Heart left ventricle (tissue), 16 donors: Measurements from ENCODE around the gene RET. TPM values are rescaled to one million over a fixed set of nuclear protein-coding genes. Genes with fewer than 3 reads are reported as not detected.

Experiments
- ATAC-seq, 4 donors: fragments of 200-7000 bp; cut with Tn5 transposase; one replicate each; pipeline ENCODE4 v1.9.1; 2020 to 2022; ENCODE audit warnings: moderate library complexity in 4 of 4, mild to moderate bottlenecking in 3 of 4, moderate number of reproducible peaks in 1 of 4
- DNase-seq, 5 donors: peaks; one replicate each; pipeline ENCODE4 v3.0.0-alpha.2; 2020
- H3K27ac ChIP-seq, 12 donors: fragments of 200-600 bp; sonication (generic) in 4 of 12; one replicate each; pipeline versions ENCODE4 v1.5.0 to v1.8.0; 2016 to 2022; ENCODE audit warnings: mild to moderate bottlenecking in 2 of 12
- H3K27me3 ChIP-seq, 9 donors: fragments of 200-600 bp; sonication (generic) in 2 of 9; one replicate each; pipeline versions ENCODE4 v1.5.1 to v1.8.0; 2016 to 2022; ENCODE audit warnings: mild to moderate bottlenecking in 3 of 9
- H3K36me3 ChIP-seq, 9 donors: fragments of 200-600 bp; sonication (generic) in 2 of 9; one replicate each; pipeline versions ENCODE4 v1.5.0 to v1.8.0; 2018 to 2022; ENCODE audit warnings: mild to moderate bottlenecking in 2 of 9
- H3K4me1 ChIP-seq, 12 donors: fragments of 200-600 bp; sonication (generic) in 4 of 12; one replicate each; pipeline versions ENCODE4 v1.5.0 to v1.8.0; 2016 to 2022; ENCODE audit warnings: mild to moderate bottlenecking in 3 of 12
- H3K4me3 ChIP-seq, 12 donors: fragments of 200-600 bp; sonication (generic) in 4 of 12; one replicate each; pipeline versions ENCODE4 v1.5.0 to v1.8.0; 2017 to 2022; ENCODE audit warnings: mild to moderate bottlenecking in 9 of 12, moderate library complexity in 4 of 12
- H3K9me3 ChIP-seq, 12 donors: fragments of 200-600 bp; sonication (generic) in 4 of 12; one replicate each; pipeline versions ENCODE4 v1.5.0 to v1.8.0; 2016 to 2022; ENCODE audit warnings: mild to moderate bottlenecking in 1 of 12
- CTCF ChIP-seq, 12 donors: fragments of 200-600 bp; sonication (generic) in 4 of 12; IDR thresholded peaks; one replicate each; pipeline versions ENCODE4 v1.5.0 to v1.8.0; 2018 to 2022; ENCODE audit warnings: antibody characterized with exemption in 12 of 12, mild to moderate bottlenecking in 5 of 12
- POLR2A ChIP-seq, 2 donors: fragments of 450-650 bp; IDR thresholded peaks; one replicate each; pipeline ENCODE4 v1.6.1; 2017; ENCODE audit warnings: antibody characterized with exemption in 2 of 2, mild to moderate bottlenecking in 2 of 2, moderate library complexity in 2 of 2
- WGBS, 4 donors: extraction: QIAGEN DNeasy Blood & Tissue Kit in 2 of 4; methylation state at CpG; one replicate each; pipeline versions ENCODE4 v1.1.5 to v1.1.7; 2013 to 2018; 5-methylcytosine and 5-hydroxymethylcytosine counted together
- intact Hi-C, 10 donors: fragments of 100-400 bp; cut with DNase I; formaldehyde crosslinking; loops; one replicate each; pipeline versions ENCODE4 v1.11.1 to v1.14.2; 2022
- polyA plus RNA-seq, 2 donors: library from polyadenylated mRNA; stranded (reverse); fragments of 200-250 nt; gene quantifications; one replicate each; pipeline ENCODE4 v1.2.3, GENCODE V29; 2013
- total RNA-seq, 9 donors: library from RNA; depleted of rRNA in 2 of 9; stranded (reverse); fragments of >200 nt in 2 of 9; fragmentation: NEBNext Ultra II Directional in 3 of 9; extraction: Animal tissue kit (Norgen Biotek cat#: 25700) in 3 of 9; gene quantifications; one replicate each; pipeline versions ENCODE4 v1.1.0 to v1.2.4, GENCODE V29; 2016 to 2023
- donor health status: ischemic (EF 13 %, LVEDD 7.1; RV severe dilation, severe dysfunction).
- donor health status: healthy with polysubstance abuse.
- donor health status: DM: no; HTN: yes; CAD: no.
- donor health status: DM: no; HTN: no; CAD: no.
- donor health status: ischemic (EF 25% LVEDD 6.9; RV normal size, moderate dysfunction).
- donor health status: ischemic (EF 25% LVEDD 5.7; RV mildly dilated, moderate dysfunction).
- donor health status: healthy.
- donor health status: DM: yes; HTN: yes; CAD: no.
- donor health status: ischemic (EF 35%, LVEDD 5.7; RV mildly dilated, moderate dysfunction).
- donor health status: nonischemic (EF 11% LVEDD 7.7; RV severe dilation, severe dysfunction).
- donor health status: DM: yes; HTN: yes; CAD: no.
- donor health status: PGD.
- donor health status: ischemic (EF 29% LVEDD 5.4; RV normal size, mild dysfunction).
- donor health status: nonischemic (EF 23%, LVEDD 6.1; RV moderate dilation, normal function).

The RET gene
- total and polyA plus RNA-seq, 11 donors: 0.12 to 3.3 (median 0.66) TPM

DNA sequence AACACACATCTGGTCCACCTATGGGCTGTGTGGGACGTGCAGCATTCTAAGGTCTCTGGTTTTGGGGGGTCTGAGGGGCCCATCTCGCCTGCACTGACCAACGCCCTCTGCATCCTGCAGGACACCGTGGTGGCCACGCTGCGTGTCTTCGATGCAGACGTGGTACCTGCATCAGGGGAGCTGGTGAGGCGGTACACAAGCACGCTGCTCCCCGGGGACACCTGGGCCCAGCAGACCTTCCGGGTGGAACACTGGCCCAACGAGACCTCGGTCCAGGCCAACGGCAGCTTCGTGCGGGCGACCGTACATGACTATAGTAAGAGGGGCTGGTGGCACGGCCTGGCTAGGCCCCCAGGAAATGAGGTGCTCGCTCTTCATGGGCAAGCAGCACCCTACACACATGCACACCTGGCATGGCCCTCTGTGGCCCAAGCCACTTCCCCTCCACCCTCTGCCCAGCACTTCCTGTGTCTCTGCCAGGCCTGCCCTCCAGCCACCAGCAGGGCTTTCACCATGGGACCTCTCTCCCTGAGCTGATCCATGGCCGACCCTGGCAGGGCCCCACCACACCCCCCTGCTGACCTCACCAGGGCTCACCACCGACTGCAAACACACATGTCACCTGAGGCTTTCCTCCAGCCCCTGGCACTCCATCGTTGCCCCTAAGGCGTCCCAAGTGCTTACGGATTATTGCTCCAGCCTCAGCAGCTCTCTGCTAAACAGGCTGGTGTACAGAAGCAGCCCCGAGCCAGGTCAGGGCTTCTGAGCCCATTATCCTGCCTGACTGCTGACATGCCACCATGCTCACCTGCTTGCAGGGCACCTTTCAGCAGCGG is 29.6 kb downstream of the RET start:
- WGBS, 4 donors: 89 to 92% (median 90%) methylated on average over 27 to 28 of the region's 28 CpGs
- TF ChIP-seq CTCF (IDR thresholded peaks at IDR 0.05) (no peak), POLR2A (IDR thresholded peaks at IDR 0.05) (no peak)
- peak in 2 of 5 donors; percentile 23 to 62 for DNase-seq
- intact Hi-C loops: loop anchor here in 6 of 10 donors (2.0 to 5.0 kb wide), 4 partner anchors 240 to 354 kb away; no protein-coding TSS in a partner anchor
- Histone ChIP-seq H3K9me3 (no peaks in the 10 kb centered on the region), H3K4me1 (peaks cover 0 to 23% (median 10%) of the 10 kb centered on the region in 12 donors), H3K36me3 (no peaks in the 10 kb centered on the region), H3K27me3 (peaks cover 0 to 30% (median 11%) of the 10 kb centered on the region in 9 donors), H3K4me3 (no peak overlapping the region), H3K27ac (no peak overlapping the region)
- ATAC-seq: no peak

DNA sequence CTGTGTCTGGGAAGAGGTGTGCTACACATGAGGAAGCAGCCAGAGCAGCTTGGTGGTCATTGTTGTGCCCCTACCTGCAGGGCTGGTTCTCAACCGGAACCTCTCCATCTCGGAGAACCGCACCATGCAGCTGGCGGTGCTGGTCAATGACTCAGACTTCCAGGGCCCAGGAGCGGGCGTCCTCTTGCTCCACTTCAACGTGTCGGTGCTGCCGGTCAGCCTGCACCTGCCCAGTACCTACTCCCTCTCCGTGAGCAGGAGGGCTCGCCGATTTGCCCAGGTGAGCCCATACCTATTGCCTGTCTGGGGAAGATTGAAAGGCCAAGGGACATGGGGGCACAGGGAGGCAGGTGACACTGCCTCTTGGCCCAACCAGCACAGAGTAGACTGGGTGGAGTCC is 32.1 kb downstream of the RET start:
- Histone ChIP-seq H3K27ac (no peak overlapping the region), H3K4me3 (no peak overlapping the region), H3K9me3 (no peaks in the 10 kb centered on the region), H3K27me3 (peaks cover 0 to 14% (median 6%) of the 10 kb centered on the region in 9 donors), H3K4me1 (peaks cover 0 to 23% (median 10%) of the 10 kb centered on the region in 12 donors), H3K36me3 (no peaks in the 10 kb centered on the region)
- TF ChIP-seq CTCF (IDR thresholded peaks at IDR 0.05) (no peak), POLR2A (IDR thresholded peaks at IDR 0.05) (no peak)
- WGBS, 4 donors: 91 to 98% (median 93%) methylated on average over 10 to 12 of the region's 12 CpGs
- intact Hi-C loops: loop anchor here in 5 of 10 donors (5.0 kb wide), 2 partner anchors 352 to 357 kb away; no protein-coding TSS in a partner anchor
- ATAC-seq (no peak), DNase-seq (peak in 1 of 5 donors; percentile 22)

GRCh38 chr10:43109671-43110249 is 32.9 kb downstream of the RET start:
- Histone ChIP-seq H3K9me3 (no peaks in the 10 kb centered on the region), H3K4me1 (peaks cover 0 to 18% (median 9%) of the 10 kb centered on the region in 12 donors), H3K4me3 (no peak overlapping the region), H3K27me3 (peaks cover 0 to 6% (median 1%) of the 10 kb centered on the region in 9 donors), H3K36me3 (no peaks in the 10 kb centered on the region), H3K27ac (no peak overlapping the region)
- intact Hi-C loops: loop anchor here in 5 of 10 donors (5.0 kb wide), 2 partner anchors 352 to 357 kb away; no protein-coding TSS in a partner anchor
- peak in 1 of 5 donors; percentile 4 for DNase-seq
- ATAC-seq: no peak
- WGBS, 4 donors: 84 to 94% (median 86%) methylated on average over 19 to 20 of the region's 20 CpGs
- no peak for TF ChIP-seq POLR2A (IDR thresholded peaks at IDR 0.05)
- no peak for TF ChIP-seq CTCF (IDR thresholded peaks at IDR 0.05)
